GM21381 (cell line): Measurements from ENCODE around the gene IL3RA.
"Not testable (repeated sequence)": the region's sequence is repeated elsewhere in the genome, so short reads cannot be mapped to it uniquely, and the experiment has no call there.

Source experiments
- ATAC-seq: cut with Tn5 transposase; IDR thresholded peaks from one replicate; pipeline ENCODE4 v1.9.1; 2021; ENCODE audit warnings: mild to moderate bottlenecking, moderate library complexity; ENCODE audit not compliant: unreplicated experiment

IL3RA gene

DNA sequence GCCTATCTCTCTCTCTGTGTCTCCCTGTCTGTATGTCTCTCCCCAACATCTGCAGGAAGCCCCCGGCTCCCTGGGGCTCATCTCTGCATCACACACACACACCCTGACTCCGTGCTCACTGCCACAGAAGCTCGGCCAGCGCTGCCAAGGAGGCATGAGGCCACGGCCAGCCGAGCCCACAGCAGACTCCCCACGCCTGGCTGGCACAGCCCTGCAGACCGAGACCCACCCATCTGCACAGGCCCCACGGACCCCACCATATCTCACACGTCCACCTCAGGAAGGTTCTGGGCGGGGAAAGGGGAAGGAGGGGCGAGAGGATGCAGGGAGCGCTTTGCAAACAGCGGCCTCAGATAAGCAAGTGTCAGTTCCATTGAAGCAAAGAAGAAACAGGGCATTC, 83.8 kb downstream of the IL3RA start:
- ATAC-seq = no peak

DNA sequence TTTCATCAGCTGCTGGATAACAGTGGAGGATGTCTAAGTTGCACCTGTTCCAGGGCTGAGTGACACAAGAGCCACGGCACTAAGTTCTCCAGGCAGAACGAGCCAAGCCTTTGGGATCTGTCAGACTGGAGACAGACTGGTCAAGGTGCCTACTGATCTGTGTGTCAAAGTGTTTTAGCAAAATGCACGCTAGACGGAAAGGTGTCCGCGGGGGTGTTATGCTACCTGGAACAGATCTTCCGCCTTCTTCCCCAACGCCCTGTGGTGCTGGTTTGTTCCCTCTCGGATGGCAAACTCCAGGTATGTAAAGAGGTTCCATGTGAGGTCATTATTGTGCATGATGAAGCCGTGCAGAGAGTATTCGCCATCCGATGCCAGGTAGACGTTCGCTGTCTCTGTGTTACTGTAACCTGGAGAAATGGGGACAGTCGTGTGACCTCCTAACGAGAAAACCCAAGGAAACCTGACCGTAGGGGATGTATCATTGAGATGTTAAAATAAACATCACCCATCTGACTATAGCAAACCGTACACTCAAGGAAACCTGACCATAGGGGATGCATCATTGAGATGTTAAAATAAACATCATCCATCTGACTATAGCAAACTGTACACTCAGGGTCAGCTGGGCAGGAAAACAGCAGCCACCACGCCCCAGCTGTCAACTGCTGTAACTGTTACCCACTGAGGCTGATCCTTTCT, 85.0 kb downstream of the IL3RA start:
- no peak for ATAC-seq

DNA sequence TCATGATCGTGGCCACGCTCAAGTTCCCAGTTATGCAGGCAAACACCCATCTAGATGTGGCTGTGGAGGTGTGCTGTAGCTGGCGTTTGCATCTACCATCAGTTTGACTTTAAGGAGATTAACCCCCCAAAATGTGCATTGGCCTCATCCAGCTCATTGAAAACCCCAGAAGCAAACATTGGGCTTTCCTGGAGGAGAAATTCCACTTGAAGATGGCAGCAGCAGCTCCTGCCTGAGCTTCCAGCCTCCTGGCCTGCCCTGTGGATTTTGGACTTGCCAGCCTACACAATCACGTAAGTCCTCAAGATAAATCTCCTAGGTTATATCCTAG, 85.5 kb downstream of the IL3RA start:
- ATAC-seq = no peak

DNA sequence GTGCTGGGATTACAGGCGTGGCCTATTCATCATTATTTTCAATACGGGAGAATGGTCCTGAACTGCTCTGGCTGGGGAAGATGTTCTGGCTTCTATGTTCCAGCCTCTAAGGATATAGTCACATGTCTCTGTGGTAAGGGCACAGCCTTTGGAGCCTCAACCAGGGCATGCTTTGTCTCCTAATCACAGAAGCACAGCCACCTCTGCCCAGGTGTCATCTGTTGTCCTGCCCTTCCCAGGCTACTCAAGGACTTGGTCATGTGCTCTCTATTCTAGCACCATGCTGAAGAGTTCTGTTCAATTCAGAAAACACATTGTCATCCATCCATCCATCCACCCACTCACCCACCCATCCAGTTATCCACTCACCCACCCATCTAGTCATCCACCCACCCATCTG, 86.6 kb downstream of the IL3RA start:
- ATAC-seq = no peak

DNA sequence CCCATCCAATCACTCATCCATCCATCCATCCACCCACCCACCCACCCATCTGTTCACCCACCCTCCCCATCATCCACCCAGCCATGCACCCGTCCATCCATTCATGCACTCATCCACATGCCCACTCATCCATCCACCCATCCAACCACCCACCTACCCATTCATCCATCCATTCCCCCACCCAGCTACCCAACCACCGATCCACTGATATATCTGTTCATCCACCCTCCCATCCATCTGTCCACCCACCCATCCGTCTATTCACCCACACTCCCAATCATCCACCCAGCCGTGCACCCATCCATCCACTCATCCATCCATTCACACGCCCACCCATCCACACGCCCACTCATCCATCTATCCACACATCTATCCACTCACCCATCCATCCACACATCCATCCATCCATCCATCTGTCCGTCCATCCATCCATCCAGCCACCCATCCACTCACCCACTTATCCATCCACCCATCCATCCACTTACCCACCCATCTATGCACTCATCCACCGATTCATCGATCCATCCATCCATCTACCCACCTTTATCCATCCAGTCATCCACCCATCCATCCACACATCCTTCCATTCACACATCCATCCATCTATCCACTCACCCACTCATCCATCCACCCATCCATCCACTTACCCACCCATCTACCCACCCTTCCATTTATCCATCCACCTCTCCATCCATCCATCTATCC, 87.7 kb downstream of the IL3RA start:
- no peak for ATAC-seq

DNA sequence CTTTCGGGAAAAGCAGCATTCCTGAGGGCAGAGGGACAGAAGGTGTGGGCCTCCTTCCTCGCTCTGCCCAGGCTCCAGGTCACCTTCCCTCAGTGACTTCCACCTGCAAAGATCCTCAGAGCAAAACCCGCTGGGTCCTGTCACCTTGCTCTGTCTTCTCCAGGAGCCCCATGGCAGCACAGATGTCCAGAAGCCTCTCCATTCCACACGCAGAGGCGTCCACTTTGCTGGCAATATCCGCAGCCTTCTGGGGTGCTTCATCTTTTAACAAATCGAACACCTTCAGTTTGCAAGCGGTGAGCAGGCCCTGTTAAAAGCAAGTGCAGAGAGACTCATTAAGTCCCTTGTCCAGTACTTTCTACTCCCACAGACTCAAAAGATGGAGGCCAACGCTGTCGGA, 88.8 kb downstream of the IL3RA start:
- ATAC-seq = no peak

DNA sequence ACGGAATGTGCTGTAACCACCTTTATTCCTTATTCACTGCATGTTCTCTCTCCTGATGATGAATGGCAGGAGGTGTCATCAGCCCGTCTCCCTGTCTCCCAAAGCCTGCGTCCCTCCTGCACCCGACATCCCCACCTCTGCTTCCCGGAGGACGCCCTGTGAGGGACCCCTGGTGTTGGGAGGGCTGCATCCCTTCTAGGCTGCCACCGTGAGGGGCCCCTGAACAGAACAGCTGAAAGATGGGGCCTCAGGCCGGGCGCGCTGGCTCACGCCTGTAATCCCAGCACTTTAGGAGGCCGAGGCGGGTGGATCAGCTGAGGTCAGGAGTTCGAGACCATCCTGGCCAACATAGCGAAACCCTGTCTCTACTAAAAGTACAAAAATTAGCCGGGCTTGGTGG, 89.7 kb downstream of the IL3RA start:
- ATAC-seq = not testable (repeated sequence)

DNA sequence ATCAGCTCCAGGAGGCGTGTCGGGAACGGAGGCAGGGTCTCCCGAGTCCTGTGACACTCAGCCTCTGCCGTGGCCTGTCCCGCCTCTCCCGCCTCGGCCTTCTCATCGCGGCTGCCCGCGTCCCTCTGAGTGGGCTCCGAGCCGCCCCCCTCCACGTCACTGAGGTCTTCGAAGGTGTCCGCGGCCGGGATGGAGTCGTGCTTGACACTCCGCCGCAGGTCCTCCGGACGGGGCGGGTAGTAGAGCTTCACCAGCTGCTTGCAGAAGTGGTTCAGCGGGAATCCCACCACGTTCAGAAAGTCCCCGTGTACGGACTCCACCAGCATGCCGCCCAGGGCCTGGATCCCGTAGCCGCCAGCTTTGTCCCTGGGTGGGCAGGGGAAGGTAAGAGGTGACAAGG, 91.2 kb downstream of the IL3RA start:
- no peak for ATAC-seq

DNA sequence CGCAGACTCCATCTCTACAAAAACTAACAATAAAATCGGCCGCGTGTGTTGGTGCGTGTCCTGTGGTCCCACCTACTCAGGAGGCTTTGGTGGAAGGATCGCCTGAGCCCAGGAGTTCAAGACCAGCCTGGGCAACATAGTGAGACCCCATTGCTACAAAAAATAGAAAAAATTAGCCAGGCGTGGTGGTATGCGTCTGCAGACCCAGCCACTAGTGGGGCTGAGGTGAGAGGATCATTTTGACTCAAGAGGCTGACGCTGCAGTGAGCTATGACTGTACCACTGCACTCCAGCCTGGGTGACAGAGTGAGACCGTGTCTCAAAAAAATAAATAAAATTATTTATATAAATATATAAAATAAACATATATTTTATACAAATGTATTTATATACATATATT, 93.9 kb downstream of the IL3RA start:
- ATAC-seq = no peak
